Liver (tissue), 9 donors: ENCODE results near the gene VWA7. TPM values are rescaled to one million over a fixed set of nuclear protein-coding genes. Genes with fewer than 3 reads are reported as not detected.

Source experiments
- DNase-seq: peaks from one replicate; pipeline ENCODE4 v3.0.0-alpha.2; 2017; ENCODE audit warnings: low spot score
- H3K27ac ChIP-seq, 2 donors: one replicate each; pipeline ENCODE4 v1.7.0; 2013; ENCODE audit warnings: inconsistent platforms in 2 of 2, low read length in 2 of 2, control low read depth in 1 of 2, low read depth in 1 of 2, mild to moderate bottlenecking in 1 of 2
- H3K27me3 ChIP-seq, 4 donors: one replicate each; pipeline versions ENCODE4 v1.6.1 to v1.7.0; 2013; ENCODE audit warnings: low read length in 3 of 4, inconsistent platforms in 1 of 4, mild to moderate bottlenecking in 1 of 4, moderate library complexity in 1 of 4; ENCODE audit not compliant: control insufficient read depth in 4 of 4, insufficient read depth in 4 of 4
- H3K36me3 ChIP-seq, 4 donors: one replicate each; pipeline versions ENCODE4 v1.6.1 to v1.7.0; 2013; ENCODE audit warnings: low read length in 3 of 4, mild to moderate bottlenecking in 3 of 4, low read depth in 1 of 4, moderate library complexity in 1 of 4; ENCODE audit not compliant: control insufficient read depth in 4 of 4, insufficient read depth in 3 of 4
- H3K4me1 ChIP-seq, 4 donors: one replicate each; pipeline versions ENCODE4 v1.6.1 to v1.7.0; 2013; ENCODE audit warnings: low read length in 3 of 4, mild to moderate bottlenecking in 3 of 4, moderate library complexity in 1 of 4; ENCODE audit not compliant: control insufficient read depth in 4 of 4, insufficient read depth in 4 of 4
- H3K4me3 ChIP-seq, 3 donors: one replicate each; pipeline versions ENCODE4 v1.6.1 to v1.7.0; 2013; ENCODE audit warnings: low read length in 3 of 3, control low read depth in 1 of 3, low read depth in 1 of 3, mild to moderate bottlenecking in 1 of 3
- H3K9ac ChIP-seq, 2 donors: one replicate each; pipeline ENCODE4 v1.7.0; 2013; ENCODE audit warnings: low read length in 2 of 2, mild to moderate bottlenecking in 2 of 2, moderate library complexity in 2 of 2, control low read depth in 1 of 2, low read depth in 1 of 2
- H3K9me3 ChIP-seq, 4 donors: one replicate each; pipeline versions ENCODE4 v1.6.1 to v1.7.0; 2013; ENCODE audit warnings: low read length in 3 of 4; ENCODE audit not compliant: control insufficient read depth in 4 of 4
- EGR1 ChIP-seq, 2 donors: IDR thresholded peaks; 2 replicates each; pipeline ENCODE4 v1.6.1; 2016 to 2018; ENCODE audit warnings: antibody characterized with exemption in 2 of 2, low read depth in 2 of 2
- FOXA1 ChIP-seq: IDR thresholded peaks from 2 replicates; pipeline ENCODE4 v1.6.1; 2016; ENCODE audit warnings: antibody characterized with exemption
- FOXA2 ChIP-seq: IDR thresholded peaks from 2 replicates; pipeline ENCODE4 v1.6.1; 2016; ENCODE audit warnings: antibody characterized with exemption
- GABPA ChIP-seq, 2 donors: IDR thresholded peaks in 1 of 2; conservative IDR thresholded peaks in 1 of 2; 2 replicates each; pipeline ENCODE4 v1.6.1; 2016; ENCODE audit warnings: antibody characterized with exemption in 2 of 2, mild to moderate bottlenecking in 1 of 2, moderate library complexity in 1 of 2
- HNF4A ChIP-seq, 2 donors: conservative IDR thresholded peaks; 2 replicates each; pipeline ENCODE4 v1.6.1; 2016; ENCODE audit warnings: antibody characterized with exemption in 2 of 2, mild to moderate bottlenecking in 2 of 2
- HNF4G ChIP-seq: IDR thresholded peaks from 2 replicates; pipeline ENCODE4 v1.6.1; 2016; ENCODE audit warnings: antibody characterized with exemption
- JUND ChIP-seq, 2 donors: IDR thresholded peaks; 2 replicates each; pipeline ENCODE4 v1.6.1; 2016; ENCODE audit warnings: antibody characterized with exemption in 2 of 2
- NR2F2 ChIP-seq: IDR thresholded peaks from 2 replicates; pipeline ENCODE4 v1.6.1; 2016; ENCODE audit warnings: antibody characterized with exemption
- RAD21 ChIP-seq, 2 donors: IDR thresholded peaks; 2 replicates each; pipeline ENCODE4 v1.6.1; 2016; ENCODE audit warnings: antibody characterized with exemption in 2 of 2, mild to moderate bottlenecking in 2 of 2
- RXRA ChIP-seq, 2 donors: IDR thresholded peaks; 2 replicates each; pipeline ENCODE4 v1.6.1; 2017 to 2018; ENCODE audit warnings: antibody characterized with exemption in 2 of 2, mild to moderate bottlenecking in 1 of 2
- TAF1 ChIP-seq: conservative IDR thresholded peaks from 2 replicates; pipeline ENCODE4 v1.6.1; 2016; ENCODE audit warnings: antibody characterized with exemption, mild to moderate bottlenecking
- WGBS: extraction: QIAGEN DNeasy Blood & Tissue Kit; methylation state at CpG from one replicate; pipeline ENCODE4 v1.1.7; 2013; 5-methylcytosine and 5-hydroxymethylcytosine counted together
- polyA plus RNA-seq, 2 donors: library from polyadenylated mRNA; stranded (reverse) in 1 of 2; unstranded in 1 of 2; fragments of 200-250 nt in 1 of 2; fragments of >200 nt in 1 of 2; fragmentation: Nextera tagmentation in 1 of 2; extraction: Ambion mirVana in 1 of 2; gene quantifications; one replicate each; pipeline versions ENCODE4 v1.2.1 to v1.2.3, GENCODE V29; 2013 to 2015
- total RNA-seq, 2 donors: library from RNA; depleted of rRNA; stranded (reverse); fragments of >200 nt; gene quantifications; one replicate each; pipeline ENCODE4 v1.2.3, GENCODE V29; 2014
- TF ChIP-seq, protein P1 (sequence below): fragments of 150-350 bp; IDR thresholded peaks from 2 replicates; pipeline ENCODE4 v1.5.1; 2017; ENCODE audit warnings: improper control_type of control experiment, low read depth, low read length; ENCODE audit not compliant: missing input control
- TF ChIP-seq, protein P2 (sequence below): IDR thresholded peaks from 2 replicates; pipeline ENCODE4 v1.6.1; 2016; ENCODE audit warnings: antibody characterized with exemption
- TF ChIP-seq, protein P3 (sequence below): IDR thresholded peaks from 2 replicates; pipeline ENCODE4 v1.6.1; 2016; ENCODE audit warnings: antibody characterized with exemption, mild to moderate bottlenecking
- TF ChIP-seq, protein P4 (sequence below): IDR thresholded peaks from 2 replicates; pipeline ENCODE4 v1.6.1; 2016; ENCODE audit warnings: antibody characterized with exemption
- TF ChIP-seq, protein P5 (sequence below): IDR thresholded peaks from 2 replicates; pipeline ENCODE4 v1.6.1; 2016; ENCODE audit warnings: antibody characterized with exemption
- donor health status: healthy.
- donor health status: healthy.
- donor health status: healthy.
- donor health status: healthy.
- donor health status: healthy.

VWA7 gene
- total and polyA plus RNA-seq, 4 donors = 0.17 to 2.0 (median 0.92) TPM

DNA sequence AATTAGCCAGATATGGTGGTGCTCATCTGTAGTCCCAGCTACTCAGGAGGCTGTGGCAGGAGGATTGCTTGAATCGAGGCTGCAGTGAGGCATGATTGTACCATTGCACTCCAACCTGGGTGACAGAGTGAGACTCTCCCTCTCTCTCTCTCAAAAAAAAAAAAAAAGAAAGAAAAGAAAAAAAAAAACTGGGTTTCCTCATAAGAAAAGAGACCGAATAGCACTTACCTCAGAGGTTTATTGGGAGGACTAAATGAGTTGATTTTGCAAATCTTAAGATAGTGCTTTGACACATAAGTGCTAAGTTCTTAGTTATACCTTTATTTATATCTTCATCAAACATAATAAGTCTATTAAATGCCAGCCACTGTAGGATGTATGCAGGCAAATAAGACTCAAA lies 6.3 kb downstream of the VWA7 start:
- TF ChIP-seq JUND (IDR thresholded peaks at IDR 0.05) (no peak), EGR1 (IDR thresholded peaks at IDR 0.05; ENCODE audit: low read depth in 2 of 2) (no peak), HNF4G (no peak), HNF4A (conservative IDR thresholded peaks at IDR 0.05) (no peak), FOXA2 (no peak)
- Histone ChIP-seq H3K27ac (no peak overlapping the region), H3K9ac (no peak overlapping the region), H3K9me3 (no peaks in the 10 kb centered on the region), H3K4me1 (peaks cover 5 to 17% (median 9%) of the 10 kb centered on the region in 4 donors), H3K27me3 (no peaks in the 10 kb centered on the region), H3K4me3 (no peak overlapping the region), H3K36me3 (no peaks in the 10 kb centered on the region)
- WGBS = 85% methylated on average over 2 of the region's 2 CpGs
- DNase-seq = no peak

DNA sequence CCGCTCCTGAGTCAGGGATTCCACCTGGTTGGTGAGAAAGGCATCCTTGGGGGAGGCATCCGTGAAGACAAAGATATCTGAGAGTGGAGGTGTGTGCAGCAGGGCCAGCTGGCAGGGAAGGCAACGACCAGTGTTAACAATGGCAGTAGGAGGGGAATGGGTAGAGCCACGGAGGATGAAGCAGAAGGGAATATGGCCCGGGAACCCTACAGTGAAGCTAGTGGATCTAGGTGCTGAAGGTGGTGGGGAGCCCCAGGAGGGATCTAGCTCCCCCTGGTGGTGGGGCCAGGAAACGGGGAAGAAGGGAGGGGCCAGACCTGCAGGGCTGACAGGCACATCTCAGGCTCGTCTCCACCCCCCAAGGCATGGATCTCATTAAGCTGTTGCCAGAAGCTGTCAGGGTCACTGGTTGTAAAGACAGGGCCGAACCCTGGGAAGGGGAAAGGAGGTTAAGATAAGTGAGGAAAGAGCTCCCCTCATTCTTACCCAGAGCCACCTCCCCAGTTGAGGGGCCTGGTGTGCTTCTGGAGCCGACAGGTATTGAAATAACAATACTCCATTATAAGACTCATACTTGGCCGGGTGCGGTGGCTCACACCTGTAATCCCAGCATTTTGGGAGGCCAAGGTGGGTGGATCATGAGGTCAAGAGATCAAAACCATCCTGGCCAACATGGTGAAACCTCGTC lies 7.3 kb downstream of the VWA7 start:
- DNase-seq = peak; percentile 93
- H3K36me3 ChIP-seq = no peaks in the 10 kb centered on the region
- peaks cover 0 to 7% (median 4%) of the 10 kb centered on the region in 4 donors for H3K4me1 ChIP-seq
- H3K9ac ChIP-seq = no peak overlapping the region
- no peaks in the 10 kb centered on the region for H3K9me3 ChIP-seq
- H3K27ac ChIP-seq = no peak overlapping the region
- H3K4me3 ChIP-seq = no peak overlapping the region
- WGBS = 48% methylated on average over 12 of the region's 12 CpGs
- H3K27me3 ChIP-seq = no peaks in the 10 kb centered on the region
- TF ChIP-seq, protein P1, sequence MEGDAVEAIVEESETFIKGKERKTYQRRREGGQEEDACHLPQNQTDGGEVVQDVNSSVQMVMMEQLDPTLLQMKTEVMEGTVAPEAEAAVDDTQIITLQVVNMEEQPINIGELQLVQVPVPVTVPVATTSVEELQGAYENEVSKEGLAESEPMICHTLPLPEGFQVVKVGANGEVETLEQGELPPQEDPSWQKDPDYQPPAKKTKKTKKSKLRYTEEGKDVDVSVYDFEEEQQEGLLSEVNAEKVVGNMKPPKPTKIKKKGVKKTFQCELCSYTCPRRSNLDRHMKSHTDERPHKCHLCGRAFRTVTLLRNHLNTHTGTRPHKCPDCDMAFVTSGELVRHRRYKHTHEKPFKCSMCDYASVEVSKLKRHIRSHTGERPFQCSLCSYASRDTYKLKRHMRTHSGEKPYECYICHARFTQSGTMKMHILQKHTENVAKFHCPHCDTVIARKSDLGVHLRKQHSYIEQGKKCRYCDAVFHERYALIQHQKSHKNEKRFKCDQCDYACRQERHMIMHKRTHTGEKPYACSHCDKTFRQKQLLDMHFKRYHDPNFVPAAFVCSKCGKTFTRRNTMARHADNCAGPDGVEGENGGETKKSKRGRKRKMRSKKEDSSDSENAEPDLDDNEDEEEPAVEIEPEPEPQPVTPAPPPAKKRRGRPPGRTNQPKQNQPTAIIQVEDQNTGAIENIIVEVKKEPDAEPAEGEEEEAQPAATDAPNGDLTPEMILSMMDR = peak; percentile 92
- TF ChIP-seq RAD21 (IDR thresholded peaks at IDR 0.05) = peak; percentile 92 to 97
- TF ChIP-seq EGR1 (IDR thresholded peaks at IDR 0.05; ENCODE audit: low read depth in 2 of 2) = no peak
- peak in 1 of 2 donors; percentile 24 for TF ChIP-seq RXRA (IDR thresholded peaks at IDR 0.05)
- no peak for TF ChIP-seq HNF4A (conservative IDR thresholded peaks at IDR 0.05)
- TF ChIP-seq TAF1 = no peak
- no peak for TF ChIP-seq HNF4G
- no peak for TF ChIP-seq GABPA (IDR thresholded peaks at IDR 0.05 in 1 of 2, conservative IDR thresholded peaks at IDR 0.05 in 1 of 2)

DNA sequence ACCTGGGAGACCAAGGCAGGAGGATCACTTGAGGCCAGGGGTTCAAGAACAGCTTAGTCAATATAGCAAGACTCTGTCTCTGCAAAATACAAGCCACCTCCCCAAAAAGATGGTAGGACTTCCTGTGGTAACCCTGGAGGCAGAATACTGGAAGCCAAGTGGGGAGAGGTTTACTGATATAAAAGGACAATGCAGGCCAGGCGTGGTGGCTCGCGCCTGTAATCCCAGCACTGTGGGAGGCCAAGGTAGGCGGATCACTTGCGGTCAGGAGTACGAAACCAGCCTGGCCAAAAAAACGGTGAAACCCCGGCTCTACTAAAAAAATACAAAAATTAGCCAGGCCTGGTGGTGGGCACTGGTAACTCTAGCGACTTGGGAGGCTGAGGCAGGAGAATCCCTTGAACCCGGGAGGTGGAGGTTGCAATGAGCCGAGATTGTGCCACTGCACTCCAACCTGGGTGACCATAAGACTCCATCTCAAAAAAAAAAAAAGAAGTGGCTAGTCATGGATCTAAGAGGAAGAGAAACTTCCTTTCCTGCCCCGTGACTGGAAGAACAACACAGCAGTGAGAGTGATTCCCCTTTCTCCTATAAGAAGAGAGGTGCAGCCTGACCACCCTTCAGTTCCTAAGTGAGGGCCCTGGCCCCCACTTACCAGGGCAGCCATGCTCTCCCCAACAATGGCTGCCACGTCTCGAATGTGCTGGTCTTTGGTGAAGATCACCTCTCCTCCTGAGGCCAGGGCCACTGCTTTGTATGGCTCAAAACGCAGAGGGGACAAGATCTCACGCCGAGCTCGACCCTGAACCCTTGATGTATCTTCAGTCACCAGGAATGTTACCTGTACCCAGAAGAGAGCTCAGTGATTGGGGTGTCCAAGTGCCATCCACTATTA lies 8.5 kb downstream of the VWA7 start:
- Histone ChIP-seq H3K4me3 (no peak overlapping the region), H3K9ac (no peak overlapping the region), H3K9me3 (no peaks in the 10 kb centered on the region), H3K36me3 (no peaks in the 10 kb centered on the region), H3K27ac (peak overlapping the region in 1 of 2 donors; percentile 17), H3K4me1 (peaks cover 0 to 7% (median 4%) of the 10 kb centered on the region in 4 donors), H3K27me3 (no peaks in the 10 kb centered on the region)
- 88% methylated on average over 18 of the region's 18 CpGs for WGBS
- no peak for DNase-seq
- no peak for TF ChIP-seq FOXA1
- TF ChIP-seq, protein P2, sequence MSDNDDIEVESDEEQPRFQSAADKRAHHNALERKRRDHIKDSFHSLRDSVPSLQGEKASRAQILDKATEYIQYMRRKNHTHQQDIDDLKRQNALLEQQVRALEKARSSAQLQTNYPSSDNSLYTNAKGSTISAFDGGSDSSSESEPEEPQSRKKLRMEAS = no peak
- TF ChIP-seq EGR1 (IDR thresholded peaks at IDR 0.05; ENCODE audit: low read depth in 2 of 2) = no peak
- TF ChIP-seq TAF1 = no peak
- TF ChIP-seq GABPA (IDR thresholded peaks at IDR 0.05 in 1 of 2, conservative IDR thresholded peaks at IDR 0.05 in 1 of 2) = no peak
- TF ChIP-seq, protein P3, sequence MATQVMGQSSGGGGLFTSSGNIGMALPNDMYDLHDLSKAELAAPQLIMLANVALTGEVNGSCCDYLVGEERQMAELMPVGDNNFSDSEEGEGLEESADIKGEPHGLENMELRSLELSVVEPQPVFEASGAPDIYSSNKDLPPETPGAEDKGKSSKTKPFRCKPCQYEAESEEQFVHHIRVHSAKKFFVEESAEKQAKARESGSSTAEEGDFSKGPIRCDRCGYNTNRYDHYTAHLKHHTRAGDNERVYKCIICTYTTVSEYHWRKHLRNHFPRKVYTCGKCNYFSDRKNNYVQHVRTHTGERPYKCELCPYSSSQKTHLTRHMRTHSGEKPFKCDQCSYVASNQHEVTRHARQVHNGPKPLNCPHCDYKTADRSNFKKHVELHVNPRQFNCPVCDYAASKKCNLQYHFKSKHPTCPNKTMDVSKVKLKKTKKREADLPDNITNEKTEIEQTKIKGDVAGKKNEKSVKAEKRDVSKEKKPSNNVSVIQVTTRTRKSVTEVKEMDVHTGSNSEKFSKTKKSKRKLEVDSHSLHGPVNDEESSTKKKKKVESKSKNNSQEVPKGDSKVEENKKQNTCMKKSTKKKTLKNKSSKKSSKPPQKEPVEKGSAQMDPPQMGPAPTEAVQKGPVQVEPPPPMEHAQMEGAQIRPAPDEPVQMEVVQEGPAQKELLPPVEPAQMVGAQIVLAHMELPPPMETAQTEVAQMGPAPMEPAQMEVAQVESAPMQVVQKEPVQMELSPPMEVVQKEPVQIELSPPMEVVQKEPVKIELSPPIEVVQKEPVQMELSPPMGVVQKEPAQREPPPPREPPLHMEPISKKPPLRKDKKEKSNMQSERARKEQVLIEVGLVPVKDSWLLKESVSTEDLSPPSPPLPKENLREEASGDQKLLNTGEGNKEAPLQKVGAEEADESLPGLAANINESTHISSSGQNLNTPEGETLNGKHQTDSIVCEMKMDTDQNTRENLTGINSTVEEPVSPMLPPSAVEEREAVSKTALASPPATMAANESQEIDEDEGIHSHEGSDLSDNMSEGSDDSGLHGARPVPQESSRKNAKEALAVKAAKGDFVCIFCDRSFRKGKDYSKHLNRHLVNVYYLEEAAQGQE = no peak
- TF ChIP-seq NR2F2 = no peak
- TF ChIP-seq, protein P4, sequence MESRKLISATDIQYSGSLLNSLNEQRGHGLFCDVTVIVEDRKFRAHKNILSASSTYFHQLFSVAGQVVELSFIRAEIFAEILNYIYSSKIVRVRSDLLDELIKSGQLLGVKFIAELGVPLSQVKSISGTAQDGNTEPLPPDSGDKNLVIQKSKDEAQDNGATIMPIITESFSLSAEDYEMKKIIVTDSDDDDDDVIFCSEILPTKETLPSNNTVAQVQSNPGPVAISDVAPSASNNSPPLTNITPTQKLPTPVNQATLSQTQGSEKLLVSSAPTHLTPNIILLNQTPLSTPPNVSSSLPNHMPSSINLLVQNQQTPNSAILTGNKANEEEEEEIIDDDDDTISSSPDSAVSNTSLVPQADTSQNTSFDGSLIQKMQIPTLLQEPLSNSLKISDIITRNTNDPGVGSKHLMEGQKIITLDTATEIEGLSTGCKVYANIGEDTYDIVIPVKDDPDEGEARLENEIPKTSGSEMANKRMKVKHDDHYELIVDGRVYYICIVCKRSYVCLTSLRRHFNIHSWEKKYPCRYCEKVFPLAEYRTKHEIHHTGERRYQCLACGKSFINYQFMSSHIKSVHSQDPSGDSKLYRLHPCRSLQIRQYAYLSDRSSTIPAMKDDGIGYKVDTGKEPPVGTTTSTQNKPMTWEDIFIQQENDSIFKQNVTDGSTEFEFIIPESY = no peak
- TF ChIP-seq, protein P5, sequence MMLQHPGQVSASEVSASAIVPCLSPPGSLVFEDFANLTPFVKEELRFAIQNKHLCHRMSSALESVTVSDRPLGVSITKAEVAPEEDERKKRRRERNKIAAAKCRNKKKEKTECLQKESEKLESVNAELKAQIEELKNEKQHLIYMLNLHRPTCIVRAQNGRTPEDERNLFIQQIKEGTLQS = no peak
